Ovary (tissue), 9 donors: ENCODE data around the gene ZNF761. TPM values are rescaled to one million over a fixed set of nuclear protein-coding genes. Genes with fewer than 3 reads are reported as not detected.

ENCODE experiments used
- DNase-seq, 5 donors: peaks; one replicate each; pipeline ENCODE4 v3.0.0-alpha.2; 2019 to 2020
- H3K27ac ChIP-seq, 2 donors: fragments of 200-600 bp; one replicate each; pipeline versions ENCODE4 v1.5.1 to v1.8.0; 2019 to 2022
- H3K27me3 ChIP-seq: fragments of 200-600 bp; one replicate; pipeline ENCODE4 v1.8.0; 2022
- H3K36me3 ChIP-seq: fragments of 200-600 bp; sonication (generic); one replicate; pipeline ENCODE4 v1.5.1; 2019
- H3K4me1 ChIP-seq: one replicate; pipeline ENCODE4 v1.8.1; 2013; ENCODE audit warnings: mild to moderate bottlenecking, moderate library complexity; ENCODE audit not compliant: insufficient read depth
- H3K4me3 ChIP-seq: fragments of 200-600 bp; sonication (generic); one replicate; pipeline ENCODE4 v1.5.1; 2017
- H3K9me3 ChIP-seq, 2 donors: fragments of 200-600 bp in 1 of 2; sonication (generic) in 1 of 2; one replicate each; pipeline versions ENCODE4 v1.5.1 to v1.8.1; 2013 to 2019; ENCODE audit warnings: mild to moderate bottlenecking in 1 of 2, moderate library complexity in 1 of 2
- CTCF ChIP-seq, 3 donors: fragments of 450-650 bp in 2 of 3; fragments of 200-600 bp in 1 of 3; IDR thresholded peaks; one replicate each; pipeline versions ENCODE4 v1.5.1 to v1.8.0; 2016 to 2022; ENCODE audit warnings: antibody characterized with exemption in 3 of 3, mild to moderate bottlenecking in 1 of 3
- EP300 ChIP-seq: sonication (generic); formaldehyde crosslinking; IDR thresholded peaks from one replicate; pipeline ENCODE4 v1.6.1; 2017; ENCODE audit warnings: antibody characterized with exemption
- POLR2A ChIP-seq: fragments of 450-650 bp; IDR thresholded peaks from one replicate; pipeline ENCODE4 v1.6.1; 2017; ENCODE audit warnings: antibody characterized with exemption, mild to moderate bottlenecking, moderate library complexity
- WGBS, 3 donors: extraction: QIAGEN DNeasy Blood & Tissue Kit in 1 of 3; methylation state at CpG; one replicate each; pipeline versions ENCODE4 v1.1.5 to v1.1.7; 2013 to 2017; 5-methylcytosine and 5-hydroxymethylcytosine counted together
- intact Hi-C, 4 donors: fragments of 100-400 bp; cut with DNase I; formaldehyde crosslinking; loops; one replicate each; pipeline versions ENCODE4 v1.11.0 to v1.15.1; 2022 to 2023
- polyA plus RNA-seq, 2 donors: library from polyadenylated mRNA; stranded (reverse); fragments of 200-250 nt in 1 of 2; fragments of 350-450 nt in 1 of 2; fragmentation: Illumina TruSeq in 1 of 2; extraction: RNeasy Lipid Tissue Mini Kit (QIAGEN cat#74804) in 1 of 2; gene quantifications; one replicate each; pipeline ENCODE4 v1.2.3, GENCODE V29; 2013 to 2014
- total RNA-seq, 7 donors: library from RNA; depleted of rRNA in 2 of 7; stranded (reverse); fragments of >200 nt in 2 of 7; fragmentation: NEBNext Ultra II Directional in 3 of 7; extraction: Animal tissue kit (Norgen Biotek cat#: 25700) in 3 of 7; gene quantifications; one replicate each; pipeline versions ENCODE4 v1.1.0 to v1.2.4, GENCODE V29; 2016 to 2023
- donor health status: DM: no; HTN: no; CAD: no; lungs with moderate emphysema.
- donor health status: DM: no; HTN: no; CAD: no.
- donor health status: Bipolar disorder and iron deficiency.
- donor health status: DM: yes; HTN: yes; CAD: no.
- donor health status: DM: no; HTN: no; CAD: no.
- donor health status: DM: yes; HTN: yes; CAD: no.

Gene ZNF761
- total and polyA plus RNA-seq, 9 donors: 6.7 to 19.5 (median 10.2) TPM

GRCh38 chr19:53461866-53462265 lies 30.1 kb downstream of the ZNF761 start:
- no peak for DNase-seq
- intact Hi-C loops: no loop called here
- Histone ChIP-seq H3K36me3 (no peaks in the 10 kb centered on the region), H3K4me3 (no peak overlapping the region), H3K9me3 (no peaks in the 10 kb centered on the region), H3K27ac (no peak overlapping the region), H3K4me1 (no peaks in the 10 kb centered on the region), H3K27me3 (no peaks in the 10 kb centered on the region)
- 87 to 94% (median 93%) methylated on average over 6 of the region's 6 CpGs for WGBS, 3 donors
- TF ChIP-seq CTCF (IDR thresholded peaks at IDR 0.05) (no peak), EP300 (no peak), POLR2A (no peak)

- Histone ChIP-seq H3K4me1 (no peaks in the 10 kb centered on the region), H3K36me3 (no peaks in the 10 kb centered on the region), H3K27me3 (no peaks in the 10 kb centered on the region), H3K9me3 (no peaks in the 10 kb centered on the region), H3K27ac (no peak overlapping the region), H3K4me3 (no peak overlapping the region)
- no peak for DNase-seq
- TF ChIP-seq POLR2A (no peak), EP300 (no peak), CTCF (IDR thresholded peaks at IDR 0.05) (no peak)
- intact Hi-C loops: no loop called here
- 43 to 52% (median 46%) methylated on average over 14 of the region's 14 CpGs for WGBS, 3 donors
Measured at GRCh38 chr19:53462861-53463260, 31.1 kb downstream of the ZNF761 start.

GRCh38 chr19:53463263-53463662 lies 31.5 kb downstream of the ZNF761 start:
- intact Hi-C loops: no loop called here
- no peak overlapping the region for H3K4me3 ChIP-seq
- 5 to 6% (median 6%) methylated on average over 18 to 19 of the region's 19 CpGs for WGBS, 3 donors
- H3K4me1 ChIP-seq: no peaks in the 10 kb centered on the region
- TF ChIP-seq CTCF (IDR thresholded peaks at IDR 0.05) (no peak), POLR2A (no peak), EP300 (no peak)
- H3K9me3 ChIP-seq: no peaks in the 10 kb centered on the region
- DNase-seq: peak; percentile 63 to 77 (median 72)
- H3K27me3 ChIP-seq: no peaks in the 10 kb centered on the region
- no peaks in the 10 kb centered on the region for H3K36me3 ChIP-seq
- no peak overlapping the region for H3K27ac ChIP-seq

- TF ChIP-seq EP300: no peak
- no peak for TF ChIP-seq CTCF (IDR thresholded peaks at IDR 0.05)
- TF ChIP-seq POLR2A: no peak
- no peaks in the 10 kb centered on the region for H3K27me3 ChIP-seq
- H3K36me3 ChIP-seq: no peaks in the 10 kb centered on the region
- no peak overlapping the region for H3K27ac ChIP-seq
- peak overlapping the region; percentile 61 for H3K4me3 ChIP-seq
- intact Hi-C loops: no loop called here
- 8 to 9% (median 8%) methylated on average over 31 of the region's 31 CpGs for WGBS, 3 donors
- no peaks in the 10 kb centered on the region for H3K9me3 ChIP-seq
- H3K4me1 ChIP-seq: no peaks in the 10 kb centered on the region
- DNase-seq: peak in 3 of 5 donors; percentile 34 to 45 (median 38)
Measured at GRCh38 chr19:53466726-53467484, 35.1 kb downstream of the ZNF761 start.
